K562 (cell line): ENCODE results near the gene CHRNG. TPM values are rescaled to one million over a fixed set of nuclear protein-coding genes. Genes with fewer than 3 reads are reported as not detected.

Source experiments
- ATAC-seq: fragments of 200-7000 bp; cut with Tn5 transposase; 3 replicates; pipeline ENCODE4 v1.9.1; 2020; ENCODE audit warnings: moderate library complexity
- BruUV-seq: library from RNA; stranded (reverse); fragments of 400-500 nt; replicated peaks from 2 replicates; lab custom pipeline; 2021; lab: Mats Ljungman, UMichigan
- CTCF ChIA-PET: fragments of 300-600 bp; formaldehyde crosslinking; extraction: SDS; loops from one replicate; lab custom pipeline; 2021; ENCODE audit warnings: low intra/inter-chr PET ratio; lab: Yijun Ruan, JAX
- POLR2A ChIA-PET: fragments of 300-600, 350-650 bp; sonication (Branson Sonifier 250); formaldehyde crosslinking; extraction: SDS; loops from one replicate; lab custom pipeline; 2021; ENCODE audit warnings: antibody characterized with exemption, inconsistent platforms; lab: Yijun Ruan, JAX
- DNase-seq, 4 experiments: peaks; one replicate each; pipeline versions ENCODE4 v3.0.0 to v3.0.0-alpha.2; 2011 to 2018; ENCODE audit warnings: low spot score in 3 of 4, mixed read lengths in 3 of 4; ENCODE audit errors: extremely low read depth in 1 of 4
- FAIRE-seq: peaks from 2 replicates; lab custom pipeline; 2011; peaks lifted over from hg19 to GRCh38; lab: Jason Lieb, UNC
- H2AFZ ChIP-seq: 2 replicates; pipeline ENCODE4 v1.6.0; 2011; ENCODE audit warnings: low read depth, low read length, control low read depth, inconsistent platforms
- H3K27ac ChIP-seq: fragments of 200-600 bp; 3 replicates; pipeline ENCODE4 v1.8.0; 2011; ENCODE audit warnings: low read depth, mild to moderate bottlenecking, control low read depth, inconsistent platforms, low read length, moderate library complexity, mixed read lengths; ENCODE audit errors: extremely low read depth
- H3K27me3 ChIP-seq, 2 experiments: fragments of 300-600 bp in 1 of 2; 2 replicates in 1 of 2; 3 replicates in 1 of 2; pipeline versions ENCODE4 v1.6.0 to v1.8.0; 2011; ENCODE audit warnings: inconsistent platforms in 2 of 2, low read length in 2 of 2, mild to moderate bottlenecking in 1 of 2, mixed read lengths in 1 of 2, moderate library complexity in 1 of 2; ENCODE audit not compliant: control insufficient read depth in 2 of 2, insufficient read depth in 2 of 2
- H3K36me3 ChIP-seq: fragments of 300-600 bp; 3 replicates; pipeline ENCODE4 v1.8.0; 2011; ENCODE audit warnings: mild to moderate bottlenecking, low read length, inconsistent platforms; ENCODE audit not compliant: control insufficient read depth, insufficient read depth
- H3K4me1 ChIP-seq, 2 experiments: fragments of 200-600 bp in 1 of 2; replicated peaks in 1 of 2; 2 replicates in 1 of 2; 3 replicates in 1 of 2; pipeline versions ENCODE4 v1.5.1 to v1.8.0; 2011; ENCODE audit warnings: inconsistent platforms in 2 of 2, low read length in 2 of 2, mild to moderate bottlenecking in 1 of 2, mixed read lengths in 1 of 2, moderate library complexity in 1 of 2; ENCODE audit not compliant: control insufficient read depth in 2 of 2, insufficient read depth in 2 of 2
- H3K4me2 ChIP-seq: 2 replicates; pipeline ENCODE4 v1.6.1; 2011; ENCODE audit warnings: low read length, control low read depth, inconsistent platforms, mixed read lengths; ENCODE audit not compliant: insufficient read depth
- H3K4me3 ChIP-seq: fragments of 200-600 bp; sonication (generic), shearing (Covaris generic); 2 replicates; pipeline ENCODE4 v1.5.1; 2016; ENCODE audit warnings: control low read depth, inconsistent platforms
- H3K79me2 ChIP-seq: fragments of 200-600 bp; 3 replicates; pipeline ENCODE4 v1.8.0; 2011; ENCODE audit warnings: low read length, inconsistent platforms; ENCODE audit not compliant: control insufficient read depth, insufficient read depth
- H3K9ac ChIP-seq, 2 experiments: 2 replicates each; pipeline versions ENCODE4 v1.6.0 to v1.6.1; 2011; ENCODE audit warnings: low read depth in 2 of 2, low read length in 2 of 2, control low read depth in 1 of 2, inconsistent platforms in 1 of 2, mild to moderate bottlenecking in 1 of 2, mixed read lengths in 1 of 2; ENCODE audit not compliant: insufficient read depth in 1 of 2
- H3K9me1 ChIP-seq: one replicate; pipeline ENCODE4 v1.6.0; 2011; ENCODE audit warnings: inconsistent platforms, mild to moderate bottlenecking, low read length, moderate library complexity; ENCODE audit not compliant: control insufficient read depth, insufficient read depth
- H3K9me3 ChIP-seq: replicated peaks from 2 replicates; pipeline ENCODE4 v1.5.1; 2011; ENCODE audit warnings: low read depth, low read length, inconsistent platforms; ENCODE audit not compliant: control insufficient read depth, insufficient read depth
- H4K20me1 ChIP-seq: replicated peaks from 2 replicates; pipeline ENCODE4 v1.6.1; 2011; ENCODE audit warnings: low read length, inconsistent platforms, mixed read lengths; ENCODE audit not compliant: control insufficient read depth, insufficient read depth
- CBX3 ChIP-seq, 2 experiments: IDR thresholded peaks; 1 replicate in 1 of 2; 2 replicates in 1 of 2; pipeline ENCODE4 v1.6.1; 2012; ENCODE audit warnings: inconsistent platforms in 2 of 2, low read length in 2 of 2, borderline replicate concordance in 1 of 2, control low read depth in 1 of 2
- FOXA1 ChIP-seq: fragments of 450-650 bp; IDR thresholded peaks from 2 replicates; pipeline ENCODE4 v1.6.1; 2016; ENCODE audit warnings: mild to moderate bottlenecking, borderline replicate concordance
- WGBS: fragments of 100-300 bp; shearing (Covaris generic); methylation state at CpG from one replicate; pipeline ENCODE4 v1.1.6; 2016; ENCODE audit warnings: low coverage, mixed read lengths; ENCODE audit not compliant: insufficient coverage; ENCODE audit errors: missing lambda C conversion rate; 5-methylcytosine and 5-hydroxymethylcytosine counted together
- in situ Hi-C: fragments of 300-500 bp; cut with MboI; formaldehyde crosslinking; loops from 4 replicates; pipeline ENCODE4 v1.15.0; 2018; ENCODE audit warnings: inconsistent platforms, mixed read lengths
- intact Hi-C: fragments of 100-400 bp; cut with micrococcal nuclease; formaldehyde crosslinking; loops from 2 replicates; pipeline ENCODE4 v1.14.2; 2022
- polyA plus RNA-seq, 8 experiments: library from polyadenylated mRNA; depleted of rRNA in 4 of 8; stranded (reverse) in 5 of 8; unstranded in 3 of 8; fragments of >200 nt; fragmentation: Nextera tagmentation in 2 of 8; fragmentation: Illumina TruSeq in 1 of 8; extraction: Ambion mirVana in 2 of 8; extraction: Trizol in 1 of 8; gene quantifications; 2 replicates each; pipeline versions ENCODE4 v1.2.1 to v1.2.3, GENCODE V29; 2011 to 2014; ENCODE audit warnings: inconsistent platforms in 1 of 8, missing spikeins in 1 of 8
- total RNA-seq, 7 experiments: library from RNA; depleted of rRNA in 6 of 7; stranded (reverse); fragments of >200 nt in 6 of 7; fragmentation: Illumina TruSeq in 2 of 7; extraction: Trizol in 2 of 7; gene quantifications; 2 replicates each; pipeline versions ENCODE4 v1.2.1 to v1.2.3, GENCODE V29; 2011 to 2021; ENCODE audit warnings: low replicate concordance in 1 of 7

CHRNG gene
- total and polyA plus RNA-seq, 9 of the 15 experiments (the other 6 are each of a cell fraction or from before 2014, with no cell fraction given), result not detected

- Histone ChIP-seq H3K36me3 (0 out of 3 replicates have a peak, but pooled peaks cover 3% of the 10 kb centered on the region), H3K4me2 (no peak overlapping the region), H3K9me1 (no peaks in the 10 kb centered on the region), H3K9ac (no peak overlapping the region), H3K27ac (no peak overlapping the region), H3K27me3 (no peaks in the 10 kb centered on the region), H3K79me2 (no peaks in the 10 kb centered on the region), H3K9me3 (no peaks in the 10 kb centered on the region), H2AFZ (no peak overlapping the region), H4K20me1 (no peaks in the 10 kb centered on the region)
- in situ Hi-C loops (no loop called here), intact Hi-C loops (no loop called here)
- DNase-seq, result no peak
- 60% methylated on average over 5 of the region's 6 CpGs for WGBS
- POLR2A ChIA-PET, result interaction anchor here (0.6 to 0.8 kb wide), 2 partner anchors 17 to 22 kb away, joined by 3 read pairs; no protein-coding TSS in a partner anchor
- TF ChIP-seq CBX3 (IDR thresholded peaks at IDR 0.05; ENCODE audit: borderline replicate concordance in 1 of 2, low read length in 2 of 2), result no peak
- TF ChIP-seq, all 486 proteins: peak for 0
- CTCF ChIA-PET, result no interaction called here
- H3K4me3 ChIP-seq, result no peak overlapping the region
- ATAC-seq (no peak), FAIRE-seq (no peak)
- no TSS peak for BruUV-seq
- no peaks in the 10 kb centered on the region for H3K4me1 ChIP-seq
Observed at GRCh38 chr2:232584238-232584637, 44.7 kb downstream of the CHRNG start.

GRCh38 chr2:232586943-232587505, 47.5 kb downstream of the CHRNG start:
- Histone ChIP-seq H4K20me1 (no peaks in the 10 kb centered on the region), H3K9ac (no peak overlapping the region), H3K9me3 (no peaks in the 10 kb centered on the region), H3K9me1 (no peaks in the 10 kb centered on the region), H3K27me3 (no peaks in the 10 kb centered on the region; a peak in 1 of 5 replicates), H3K36me3 (no peaks in the 10 kb centered on the region), H3K4me3 (no peak overlapping the region), H3K79me2 (no peaks in the 10 kb centered on the region), H3K4me1 (no peaks in the 10 kb centered on the region), H3K4me2 (no peak overlapping the region), H2AFZ (no peak overlapping the region), H3K27ac (no peak overlapping the region)
- no peak for ATAC-seq
- TF ChIP-seq FOXA1, result no peak
- intact Hi-C loops, result no loop called here
- POLR2A ChIA-PET, result no interaction called here
- in situ Hi-C loops, result no loop called here
- CTCF ChIA-PET, result no interaction called here
- no peak for FAIRE-seq
- BruUV-seq, result no TSS peak
- no peak for DNase-seq
- 27% methylated on average over 4 of the region's 5 CpGs for WGBS
